UCSD-AML1 (cell line): ENCODE results near the gene VRK1.
"Not testable (repeated sequence)": the region's sequence is repeated elsewhere in the genome, so short reads cannot be mapped to it uniquely, and the experiment has no call there.

Experiments
- DNase-seq: peaks from one replicate; lab custom pipeline; 2025; ENCODE audit not compliant: unreplicated experiment; lab: John Stamatoyannopoulos, UW

VRK1 gene, protein sequence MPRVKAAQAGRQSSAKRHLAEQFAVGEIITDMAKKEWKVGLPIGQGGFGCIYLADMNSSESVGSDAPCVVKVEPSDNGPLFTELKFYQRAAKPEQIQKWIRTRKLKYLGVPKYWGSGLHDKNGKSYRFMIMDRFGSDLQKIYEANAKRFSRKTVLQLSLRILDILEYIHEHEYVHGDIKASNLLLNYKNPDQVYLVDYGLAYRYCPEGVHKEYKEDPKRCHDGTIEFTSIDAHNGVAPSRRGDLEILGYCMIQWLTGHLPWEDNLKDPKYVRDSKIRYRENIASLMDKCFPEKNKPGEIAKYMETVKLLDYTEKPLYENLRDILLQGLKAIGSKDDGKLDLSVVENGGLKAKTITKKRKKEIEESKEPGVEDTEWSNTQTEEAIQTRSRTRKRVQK

DNA sequence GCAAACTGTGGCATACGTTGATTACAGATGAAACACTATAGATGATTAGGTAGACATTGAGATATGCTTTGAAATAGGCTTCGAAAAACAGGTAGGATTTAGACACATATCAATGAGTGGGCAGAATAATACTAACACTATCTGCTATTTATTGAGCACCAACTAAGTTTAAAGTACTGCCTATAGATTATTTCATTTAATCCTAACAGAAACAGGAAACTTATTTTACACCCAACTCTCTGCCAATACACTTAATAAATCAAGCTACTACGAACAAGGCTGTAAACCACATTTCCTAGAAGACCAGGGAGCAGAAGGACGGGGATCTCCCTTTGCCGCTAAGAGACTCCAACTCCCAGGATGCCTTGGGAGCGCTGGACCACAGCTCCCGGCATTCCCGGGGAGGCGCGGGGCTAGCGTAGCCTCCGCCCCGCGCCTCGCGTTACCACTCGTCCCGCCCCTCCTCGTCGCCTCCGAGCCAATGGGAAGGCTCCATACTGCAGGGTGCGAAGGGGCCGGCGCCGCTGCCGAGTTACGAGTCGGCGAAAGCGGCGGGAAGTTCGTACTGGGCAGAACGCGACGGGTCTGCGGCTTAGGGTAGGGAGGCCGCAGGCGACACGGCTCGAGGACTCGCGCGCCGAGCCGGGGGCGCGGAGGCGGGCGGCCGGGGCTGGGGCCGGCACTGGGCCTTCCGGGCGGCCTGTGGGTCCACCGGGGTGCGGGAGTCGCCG, at the start of gene VRK1:
VRK1 (plus strand) TSS at position 532 of the 731 bp plus-strand sequence. CDS start 36,090 bp downstream, outside the sequence.
- DNase-seq, result peak; percentile 96

GRCh38 chr14:96747608-96748007, 49.6 kb upstream of the VRK1 start:
- DNase-seq, result no peak

- DNase-seq, result no peak
Observed at GRCh38 chr14:96748362-96748761, 48.8 kb upstream of the VRK1 start.

- no peak for DNase-seq
Observed at GRCh38 chr14:96751505-96751904, 45.7 kb upstream of the VRK1 start.

- no peak for DNase-seq
Observed at GRCh38 chr14:96752125-96752524, 45.1 kb upstream of the VRK1 start.

DNA sequence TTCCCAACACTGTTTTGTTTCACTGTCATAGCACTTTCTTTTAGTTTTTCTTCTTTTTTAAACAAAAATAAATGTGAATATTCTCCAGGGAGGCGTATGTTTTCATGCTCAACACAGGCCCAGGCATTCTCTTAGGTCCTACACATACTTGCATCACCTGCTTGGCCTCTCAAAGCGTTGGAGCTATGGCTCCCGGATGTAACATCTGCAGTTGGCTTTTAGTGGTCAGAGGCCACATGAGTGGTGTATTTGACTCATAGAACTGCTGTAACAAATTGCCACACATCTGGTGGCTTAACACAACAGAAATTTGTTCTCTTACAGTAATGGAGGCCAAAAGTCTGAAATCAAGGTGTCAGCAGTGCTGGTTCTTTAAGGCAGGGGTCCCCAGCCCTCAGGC, 44.6 kb upstream of the VRK1 start:
- no peak for DNase-seq

DNA sequence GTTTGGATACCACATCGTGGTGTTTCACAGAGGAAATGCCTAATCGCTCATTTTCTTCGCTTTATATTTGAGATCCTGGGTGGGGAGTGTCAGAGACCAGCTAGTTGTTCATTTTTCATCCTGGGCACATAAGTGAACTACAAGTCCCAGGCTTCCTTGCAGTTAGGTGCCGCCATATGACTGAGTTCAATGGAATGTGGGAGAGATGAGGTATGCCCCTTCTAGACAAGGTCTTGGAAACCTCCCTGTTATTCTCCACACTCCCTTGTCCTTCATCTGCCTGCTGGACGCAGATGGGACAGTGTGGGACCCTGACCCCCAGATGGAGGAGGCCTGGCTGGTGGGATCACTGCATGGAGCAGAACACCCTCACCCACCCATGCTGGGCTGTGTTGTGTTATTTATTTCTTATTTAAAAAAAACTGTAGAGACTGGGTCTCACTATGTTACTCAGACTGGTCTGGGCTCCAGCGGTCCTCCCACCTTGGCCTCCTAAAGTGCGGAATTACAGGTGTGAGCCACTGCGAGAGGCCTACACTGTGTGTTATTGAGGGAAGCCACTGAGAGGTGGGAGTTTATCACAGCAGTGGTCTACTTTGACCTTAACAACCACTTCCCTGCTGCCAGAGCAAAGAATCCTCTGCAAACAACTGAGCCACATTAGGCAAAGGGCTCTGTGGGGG, 42.9 kb upstream of the VRK1 start:
- DNase-seq, result no peak

GRCh38 chr14:96754845-96755184, 42.4 kb upstream of the VRK1 start:
- no peak for DNase-seq

DNA sequence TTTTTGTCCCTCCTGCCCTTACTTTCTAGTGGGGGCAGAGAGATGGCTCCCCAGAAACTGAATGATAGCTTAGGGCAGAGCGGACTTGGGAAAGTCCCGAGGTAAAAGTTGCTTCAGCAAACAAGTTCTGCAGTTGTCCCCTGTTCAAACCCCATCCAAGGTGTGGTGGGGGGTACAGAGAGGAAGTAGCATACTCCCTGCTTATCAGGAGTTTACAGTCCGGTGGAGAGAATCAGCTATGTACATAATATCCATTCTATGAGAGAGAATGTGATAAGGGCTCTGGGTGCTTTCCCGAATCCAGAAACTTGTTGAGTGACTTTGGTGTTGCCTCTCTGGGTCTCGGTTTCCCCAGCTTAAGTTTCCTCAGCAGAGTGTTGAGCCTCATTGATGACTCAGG, 40.4 kb upstream of the VRK1 start:
- DNase-seq, result no peak

DNA sequence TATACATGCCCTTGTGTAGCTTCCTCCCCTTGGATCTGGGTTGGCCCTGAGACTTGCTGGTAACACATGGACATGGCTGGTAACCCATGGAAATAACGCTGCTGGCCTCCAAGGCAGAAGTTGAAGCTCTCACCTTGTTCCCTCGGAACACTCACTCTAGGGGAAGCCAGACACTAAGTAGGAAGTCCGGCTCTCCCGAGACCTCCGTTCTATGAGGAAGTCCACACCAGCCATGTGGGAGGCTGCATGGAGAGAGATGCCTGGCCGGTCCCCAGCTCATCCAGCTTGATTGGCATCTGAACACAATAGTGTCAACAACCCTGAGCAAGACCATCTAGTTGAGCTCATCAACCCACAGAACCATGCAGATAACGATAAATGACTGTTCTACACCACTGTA, 39.7 kb upstream of the VRK1 start:
- no peak for DNase-seq

DNA sequence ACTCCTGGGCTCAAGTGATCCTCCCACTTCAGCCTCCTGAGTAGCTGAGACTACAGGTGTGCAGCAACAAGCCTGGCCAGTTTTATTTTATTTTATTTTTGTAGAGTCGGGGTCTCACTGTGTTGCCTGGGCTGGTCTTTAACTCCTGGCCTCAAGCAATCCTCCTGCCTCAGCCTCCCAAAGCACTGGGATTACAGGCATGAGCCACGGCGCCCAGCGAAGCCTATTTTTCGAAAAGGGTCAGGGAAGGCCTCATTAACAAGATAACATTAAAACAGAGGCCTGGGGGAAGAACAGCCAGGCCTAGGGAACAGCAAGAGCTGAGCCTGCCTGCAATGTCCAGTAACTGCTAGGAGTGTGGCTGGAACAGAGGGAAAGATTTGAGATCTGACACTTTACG, 36.1 kb upstream of the VRK1 start:
- no peak for DNase-seq

DNA sequence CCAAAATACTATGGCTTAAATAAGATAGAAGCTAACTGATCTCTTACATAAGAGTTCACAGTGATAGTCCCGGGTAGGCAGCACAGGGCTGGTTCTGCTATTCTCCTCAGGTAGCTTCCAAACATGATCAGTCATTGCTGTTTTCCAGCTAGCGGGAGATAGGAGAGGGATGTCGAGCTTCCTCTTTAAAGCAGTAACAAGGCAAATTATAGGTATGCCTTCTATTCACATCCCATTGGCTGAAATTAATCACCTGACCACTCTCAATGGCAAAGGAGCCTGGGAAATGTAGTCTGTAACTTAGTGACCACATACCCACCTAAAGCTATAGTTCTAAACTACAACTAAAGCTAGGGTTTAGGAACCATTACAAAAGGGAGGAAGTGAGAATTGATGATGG, 34.5 kb upstream of the VRK1 start:
- no peak for DNase-seq

DNA sequence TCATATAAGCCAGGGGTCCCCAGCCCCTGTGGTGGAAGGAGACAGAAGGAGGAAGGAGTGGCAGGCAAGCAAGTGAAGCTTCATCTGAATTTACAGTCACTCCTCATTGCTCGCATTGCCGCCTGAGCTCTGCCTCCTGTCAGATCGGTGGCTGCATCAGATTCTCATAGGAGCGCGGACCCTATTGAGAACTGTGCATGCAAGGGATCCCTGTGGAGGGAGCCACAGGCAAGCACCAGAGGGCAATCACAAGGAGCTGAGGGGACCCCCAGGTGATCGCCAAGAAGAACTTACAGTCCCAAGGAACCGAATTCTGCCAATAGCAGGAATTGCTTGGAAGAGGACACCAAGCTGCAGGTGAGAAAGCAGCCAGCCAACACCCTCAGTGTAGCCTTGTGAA, 33.2 kb upstream of the VRK1 start:
- DNase-seq, result no peak

GRCh38 chr14:96765205-96765604, 32.0 kb upstream of the VRK1 start:
- not testable (repeated sequence) for DNase-seq

GRCh38 chr14:96772929-96773328, 24.3 kb upstream of the VRK1 start:
- DNase-seq, result no peak

GRCh38 chr14:96776791-96777190, 20.4 kb upstream of the VRK1 start:
- DNase-seq, result no peak

DNA sequence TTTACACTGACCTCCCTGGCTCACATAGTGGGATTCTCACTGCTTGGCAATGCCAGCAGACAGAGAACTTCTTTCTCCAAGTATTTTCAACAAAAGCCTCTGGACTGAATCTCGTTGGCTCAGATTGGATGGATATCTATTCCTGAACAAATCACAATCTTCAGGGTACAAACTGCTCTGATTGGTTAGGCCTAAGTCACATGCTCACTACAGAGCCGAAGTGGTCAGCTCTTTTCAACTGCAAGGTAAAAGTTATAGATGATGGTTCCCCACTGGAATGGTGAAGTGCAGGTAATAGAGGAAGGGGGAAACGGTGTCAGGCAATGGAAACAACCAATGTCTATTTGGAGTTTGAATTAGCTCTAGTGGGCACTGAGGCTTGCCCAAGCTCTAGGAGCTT, 16.7 kb upstream of the VRK1 start:
- no peak for DNase-seq

GRCh38 chr14:96781371-96781770, 15.8 kb upstream of the VRK1 start:
- no peak for DNase-seq

DNA sequence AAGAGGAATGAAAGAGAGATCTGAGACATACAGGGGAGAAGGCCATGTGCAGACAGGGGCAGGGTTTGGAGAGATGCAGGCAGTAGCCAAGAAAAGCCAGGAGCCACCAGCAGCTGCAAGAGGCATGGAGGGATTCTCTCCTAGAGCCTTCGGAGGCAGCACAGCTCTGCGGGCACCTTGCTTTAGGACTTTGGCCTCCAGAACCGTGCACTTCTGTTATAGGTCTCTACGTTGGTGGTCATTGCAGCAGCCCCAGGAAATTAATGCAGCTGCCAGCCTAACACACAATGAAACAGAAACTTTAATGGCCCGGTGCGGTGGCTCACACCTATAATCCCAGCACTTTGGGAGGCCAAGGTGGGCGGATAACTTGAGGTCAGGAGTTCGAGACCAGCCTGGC, 14.7 kb upstream of the VRK1 start:
- no peak for DNase-seq

GRCh38 chr14:96783043-96783914, 13.9 kb upstream of the VRK1 start:
- DNase-seq, result no peak

- no peak for DNase-seq
Observed at GRCh38 chr14:96783915-96784224, 13.3 kb upstream of the VRK1 start.
